Stimulated activated CD4-positive, alpha-beta T cell treated with anti-CD3 and anti-CD28 coated beads, Interleukin-1b, Interleukin-23, amount 100 ng/mL, for 1 hour (primary cell): ENCODE measurements around the gene HAO2.

Experiments used
- DNase-seq, 2 donors: peaks; one replicate each; pipeline ENCODE4 v3.0.0-alpha.2; 2020; ENCODE audit warnings: low read depth in 2 of 2

The HAO2 gene

DNA sequence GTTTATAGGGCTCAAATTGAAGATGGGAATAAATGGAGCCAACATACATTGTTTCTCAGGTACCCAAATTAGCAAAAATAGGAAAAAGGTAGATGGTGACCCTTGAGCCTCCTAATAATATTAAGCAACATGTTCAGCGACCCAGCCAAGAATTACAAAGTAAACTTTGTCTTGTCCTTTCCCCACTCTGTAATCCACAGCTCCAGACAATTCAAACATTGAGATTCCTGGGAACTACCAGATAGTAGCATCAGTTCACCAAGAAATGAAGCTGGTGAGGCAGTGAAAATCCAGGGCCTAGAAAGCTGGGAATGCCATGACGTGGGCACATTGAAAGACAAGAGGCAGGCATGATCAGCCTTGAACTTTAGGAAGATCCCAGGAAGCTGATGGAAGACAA lies 11.7 kb downstream of the HAO2 start:
- DNase-seq: no peak

DNA sequence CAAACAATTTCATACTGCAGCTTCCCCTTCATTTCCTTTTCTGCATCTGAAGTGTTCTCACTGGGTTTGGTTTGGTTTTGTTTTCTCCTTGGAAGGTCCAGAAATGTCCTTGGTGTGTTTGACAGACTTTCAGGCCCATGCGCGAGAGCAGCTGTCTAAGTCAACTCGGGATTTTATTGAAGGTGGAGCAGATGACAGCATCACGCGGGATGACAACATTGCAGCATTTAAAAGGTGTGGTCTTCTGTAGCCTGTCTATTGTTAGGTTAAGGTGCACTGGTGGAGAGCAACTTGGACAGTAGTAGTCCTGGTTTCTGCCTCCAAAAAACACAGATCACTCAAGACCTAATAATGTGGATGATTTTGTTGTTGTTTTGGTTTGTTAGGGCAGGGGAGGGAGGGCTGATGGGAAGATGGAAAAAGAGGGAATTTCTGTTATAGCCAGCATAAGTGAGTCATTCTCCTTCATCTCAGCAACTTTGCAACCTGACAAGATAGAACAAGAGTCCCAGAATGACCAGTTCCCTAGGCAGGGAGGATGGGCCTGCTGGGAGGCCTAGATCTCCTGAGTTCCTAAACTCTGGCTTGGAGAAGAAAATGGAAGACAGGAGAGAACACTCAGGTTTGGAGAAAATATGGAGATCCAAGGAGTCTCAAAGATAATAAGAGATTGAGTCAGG lies 12.5 kb downstream of the HAO2 start:
- DNase-seq: no peak

DNA sequence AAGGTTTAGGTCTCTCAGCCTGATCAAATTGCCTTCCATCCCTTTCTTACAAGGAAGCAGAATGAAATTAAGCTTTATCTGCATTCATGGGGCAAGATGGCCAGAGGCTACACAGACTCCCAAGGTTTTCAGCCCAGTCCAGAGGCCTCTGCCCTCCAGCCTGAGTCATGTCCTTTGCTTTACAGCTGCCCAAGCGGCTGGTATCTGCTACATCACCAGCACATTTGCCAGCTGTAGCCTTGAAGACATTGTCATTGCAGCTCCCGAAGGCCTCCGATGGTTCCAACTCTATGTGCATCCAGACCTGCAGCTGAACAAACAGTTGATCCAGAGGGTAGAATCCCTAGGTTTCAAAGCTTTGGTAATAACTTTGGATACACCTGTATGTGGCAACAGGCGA lies 16.0 kb downstream of the HAO2 start:
- no peak for DNase-seq

- no peak for DNase-seq
Measured at GRCh38 chr1:119385650-119386049, 17.1 kb downstream of the HAO2 start.

GRCh38 chr1:119387858-119388257 lies 19.3 kb downstream of the HAO2 start:
- no peak for DNase-seq

DNA sequence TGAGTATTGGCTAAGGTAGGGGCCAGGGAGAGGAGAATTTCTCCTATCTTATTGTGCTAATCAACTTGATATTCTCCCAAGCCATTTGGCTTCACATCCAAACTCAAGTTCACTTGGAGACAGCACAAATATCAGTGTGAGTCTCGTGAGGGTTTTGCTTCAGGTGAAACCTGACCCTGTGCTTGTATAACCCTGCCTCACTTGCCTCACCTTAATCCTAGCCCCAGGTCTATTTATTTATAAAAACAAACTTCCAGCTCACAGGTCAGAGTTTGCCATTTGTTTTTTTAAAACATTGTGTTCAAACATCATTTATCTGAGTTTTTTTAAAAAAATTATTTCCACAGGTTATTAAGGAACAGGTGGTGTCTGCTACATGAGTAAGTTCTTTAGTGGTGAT lies 19.9 kb downstream of the HAO2 start:
- no peak for DNase-seq

DNA sequence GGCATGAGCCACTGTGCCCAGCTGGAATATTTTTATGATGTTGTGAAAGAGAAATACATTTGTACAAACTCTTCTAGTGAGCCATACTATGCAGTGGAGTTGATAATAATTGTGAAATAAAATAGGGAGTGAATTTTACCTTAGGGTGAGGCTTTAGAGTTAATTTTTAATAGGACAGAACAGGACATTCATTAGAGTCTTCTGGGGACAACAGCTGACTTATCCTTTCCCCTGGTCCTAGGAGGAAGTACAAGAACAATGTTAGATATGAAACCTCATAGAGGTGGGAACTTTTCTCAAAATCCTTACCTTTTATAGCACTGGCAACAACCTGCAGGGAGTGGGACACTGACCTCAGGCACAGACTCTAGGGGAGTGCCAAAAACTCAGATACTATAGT lies 21.9 kb downstream of the HAO2 start:
- DNase-seq: no peak

- no peak for DNase-seq
Measured at GRCh38 chr1:119391749-119392148, 23.2 kb downstream of the HAO2 start.

- no peak for DNase-seq
Measured at GRCh38 chr1:119394085-119394484, 25.5 kb downstream of the HAO2 start.

- DNase-seq: no peak
Measured at GRCh38 chr1:119396982-119397381, 28.4 kb downstream of the HAO2 start.

DNA sequence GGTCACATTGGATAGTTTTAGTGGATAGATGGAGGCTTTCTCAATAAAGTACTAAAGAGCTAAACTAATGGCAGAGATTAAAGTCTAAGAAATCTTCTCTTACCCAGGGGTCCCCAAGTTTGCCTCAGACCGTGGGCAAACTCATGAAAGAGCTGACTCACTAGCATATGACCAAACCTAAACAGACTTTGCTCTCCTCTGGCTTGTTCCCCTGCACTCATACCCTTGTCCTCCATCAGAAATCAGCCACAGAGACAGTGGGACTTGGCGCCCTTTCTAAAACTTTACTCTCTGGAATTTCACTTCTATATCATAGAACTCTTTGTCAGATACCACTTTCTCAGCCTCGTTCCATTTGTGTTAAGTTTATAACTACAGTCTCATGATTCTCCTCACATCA lies 29.4 kb downstream of the HAO2 start:
- no peak for DNase-seq

DNA sequence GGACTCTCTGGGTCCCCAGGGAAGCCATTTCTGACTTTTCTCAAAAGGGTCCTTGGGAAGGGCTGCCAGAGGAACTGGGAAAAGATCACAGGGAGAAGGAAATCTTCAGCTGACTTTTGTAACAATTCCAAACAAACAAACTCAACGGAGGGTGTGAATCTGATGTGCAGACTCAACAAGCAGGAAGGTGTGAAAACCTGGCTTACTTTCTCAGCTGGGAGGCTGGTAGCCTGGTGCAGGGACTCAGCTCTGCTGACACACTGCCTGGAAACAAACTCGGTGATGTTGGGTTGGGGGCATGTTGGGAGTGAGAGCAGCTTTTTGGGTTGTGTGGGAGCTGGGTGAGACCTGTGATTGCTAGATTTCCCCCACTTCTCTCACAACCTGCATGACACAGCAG lies 36.2 kb downstream of the HAO2 start:
- DNase-seq: no peak

- no peak for DNase-seq
Measured at GRCh38 chr1:119409731-119410130, 41.1 kb downstream of the HAO2 start.

DNA sequence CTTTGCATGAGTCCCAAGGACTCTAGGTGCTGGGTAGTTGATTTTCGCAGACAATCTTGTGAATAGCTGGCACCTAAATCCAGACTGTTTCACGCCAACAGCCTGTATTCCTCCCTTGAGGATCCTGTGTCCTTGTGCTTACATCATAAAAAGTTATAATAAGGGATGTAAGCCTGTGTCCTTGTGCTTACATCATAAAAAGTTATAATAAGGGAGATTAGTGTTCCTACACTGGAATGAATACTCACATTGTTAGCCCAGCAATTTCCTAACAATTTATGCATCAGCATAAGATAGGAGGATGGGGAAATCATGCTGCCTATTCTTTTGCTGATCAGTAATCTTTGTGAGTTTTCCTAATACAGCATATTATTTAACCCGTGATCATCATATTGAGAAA lies 42.4 kb downstream of the HAO2 start:
- no peak for DNase-seq

- DNase-seq: no peak
Measured at GRCh38 chr1:119414950-119415349, 46.4 kb downstream of the HAO2 start, which contains the start of gene HSD3B2. TSS of gene HSD3B2 (plus strand) at chr1:119415150. CDS start at chr1:119415420, 270 bp downstream.

DNA sequence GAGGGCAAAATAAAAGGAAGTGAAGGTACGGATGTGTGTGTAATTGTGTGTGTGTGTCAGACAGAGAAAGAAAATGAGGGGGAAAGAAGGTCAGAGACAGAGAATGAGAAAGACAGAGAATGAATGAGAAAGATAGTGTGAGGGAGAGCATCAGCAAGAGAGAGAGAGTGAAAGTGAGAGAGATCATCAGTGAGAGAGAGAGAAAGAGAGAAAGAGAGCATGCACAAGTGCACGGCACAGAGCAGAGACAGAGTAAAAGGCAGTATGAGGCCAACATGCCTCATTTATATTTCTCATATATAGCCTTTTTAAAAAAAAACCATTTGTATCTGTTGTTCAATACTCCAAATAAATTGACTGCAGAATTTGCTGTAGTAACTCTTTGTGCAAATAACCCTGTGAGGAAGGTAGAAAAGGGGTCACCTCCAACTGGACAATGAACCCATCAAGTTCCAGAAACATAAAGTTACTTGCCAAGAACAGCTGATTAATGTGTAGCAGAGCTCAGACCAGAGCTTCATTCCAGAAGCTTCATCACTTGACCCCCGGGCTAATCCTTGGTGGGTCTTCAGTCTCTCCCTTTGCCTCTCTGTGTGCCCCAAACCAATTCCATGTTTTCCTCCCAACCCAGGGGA lies 47.5 kb downstream of the HAO2 start:
- DNase-seq: no peak

GRCh38 chr1:119419109-119419508 lies 50.5 kb downstream of the HAO2 start:
- no peak for DNase-seq

GRCh38 chr1:119420638-119421037 lies 52.1 kb downstream of the HAO2 start:
- no peak for DNase-seq

DNA sequence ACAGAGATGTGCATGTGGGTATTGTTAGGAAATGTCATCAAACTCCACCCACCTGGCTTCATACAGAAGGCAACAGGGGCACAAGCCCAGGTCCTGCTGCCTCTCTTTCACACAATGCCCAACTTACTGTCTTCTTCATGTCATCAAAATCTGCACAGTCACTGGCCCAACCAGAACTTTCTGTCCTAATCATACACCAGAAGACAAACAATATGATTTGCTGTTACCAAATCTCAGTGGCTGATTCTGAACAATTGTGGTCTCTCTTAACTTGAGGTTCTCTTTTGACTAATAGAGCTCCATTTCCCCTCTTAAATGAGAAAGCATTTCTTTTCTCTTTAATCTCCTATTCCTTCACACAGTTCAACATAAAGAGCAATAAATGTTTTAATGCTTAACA lies 54.0 kb downstream of the HAO2 start:
- DNase-seq: no peak

- no peak for DNase-seq
Measured at GRCh38 chr1:119428991-119429390, 60.4 kb downstream of the HAO2 start.

GRCh38 chr1:119429687-119430086 lies 61.1 kb downstream of the HAO2 start:
- DNase-seq: no peak

DNA sequence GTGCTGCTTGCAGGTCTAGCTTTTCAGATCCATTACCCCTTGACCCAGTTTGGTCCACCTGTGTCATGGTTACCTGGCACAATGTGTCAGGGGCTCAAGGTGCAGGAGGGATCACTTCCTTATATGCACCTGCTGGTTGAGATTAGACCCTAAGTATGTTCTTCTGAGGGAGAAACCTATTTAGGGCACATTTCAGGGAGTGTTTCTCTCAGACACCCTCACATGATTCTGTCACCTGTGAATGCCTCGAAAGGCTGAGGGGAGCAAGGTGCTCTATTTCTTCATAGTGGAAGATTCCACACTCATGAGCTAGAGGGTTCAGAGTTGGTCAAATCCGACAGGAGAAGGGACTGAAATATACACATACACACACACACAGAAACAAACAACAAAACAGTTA lies 61.9 kb downstream of the HAO2 start:
- no peak for DNase-seq

GRCh38 chr1:119431836-119432235 lies 63.3 kb downstream of the HAO2 start:
- DNase-seq: no peak

- DNase-seq: no peak
Measured at GRCh38 chr1:119435052-119435451, 66.5 kb downstream of the HAO2 start.
